ENCODE data around the gene ODF2L. TPM values are rescaled to one million over a fixed set of nuclear protein-coding genes. Genes with fewer than 3 reads are reported as not detected.

The ODF2L gene
- total and polyA plus RNA-seq, 9 of the 15 experiments (the other 6 are each of a cell fraction or from before 2014, with no cell fraction given) = 2.2 to 6.0 (median 4.7) TPM

DNA sequence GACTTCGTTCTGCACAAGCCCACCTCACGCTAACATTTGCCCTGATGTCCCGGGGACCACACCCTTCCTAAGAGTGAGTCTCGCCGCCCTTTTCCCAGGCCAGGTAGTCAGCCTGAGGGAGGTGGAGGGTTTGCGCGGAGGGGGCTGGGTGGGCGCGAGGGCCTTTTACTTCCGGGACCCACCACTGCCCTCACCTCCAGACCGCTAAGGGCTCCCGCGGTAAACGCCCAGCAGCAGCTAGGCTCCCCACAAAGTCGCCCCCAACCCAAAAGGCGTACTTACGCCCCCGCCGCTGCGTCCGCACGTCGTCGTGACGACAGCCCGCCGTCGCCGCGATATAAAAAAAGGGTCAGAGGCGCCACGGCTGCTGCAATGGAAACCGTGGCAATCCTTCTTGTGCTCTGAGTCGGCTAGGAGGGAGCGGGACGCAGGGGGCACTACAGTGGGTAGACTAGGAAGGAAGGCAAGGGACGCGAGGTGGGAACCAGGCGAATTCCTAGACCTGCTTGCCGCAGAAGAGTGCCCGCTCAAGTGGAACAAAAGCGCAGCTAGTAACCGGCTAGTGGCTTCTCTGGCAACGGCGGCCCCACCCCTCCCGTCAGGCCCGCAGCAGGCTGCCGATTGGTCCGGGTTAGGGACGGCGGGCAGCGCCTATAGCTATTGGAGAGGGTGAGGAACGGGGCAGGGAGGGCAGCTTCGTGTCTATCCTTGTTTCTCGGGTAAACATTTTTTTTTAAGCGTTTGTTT, at the start of gene ODF2L (continued):
- TF ChIP-seq, protein P1, sequence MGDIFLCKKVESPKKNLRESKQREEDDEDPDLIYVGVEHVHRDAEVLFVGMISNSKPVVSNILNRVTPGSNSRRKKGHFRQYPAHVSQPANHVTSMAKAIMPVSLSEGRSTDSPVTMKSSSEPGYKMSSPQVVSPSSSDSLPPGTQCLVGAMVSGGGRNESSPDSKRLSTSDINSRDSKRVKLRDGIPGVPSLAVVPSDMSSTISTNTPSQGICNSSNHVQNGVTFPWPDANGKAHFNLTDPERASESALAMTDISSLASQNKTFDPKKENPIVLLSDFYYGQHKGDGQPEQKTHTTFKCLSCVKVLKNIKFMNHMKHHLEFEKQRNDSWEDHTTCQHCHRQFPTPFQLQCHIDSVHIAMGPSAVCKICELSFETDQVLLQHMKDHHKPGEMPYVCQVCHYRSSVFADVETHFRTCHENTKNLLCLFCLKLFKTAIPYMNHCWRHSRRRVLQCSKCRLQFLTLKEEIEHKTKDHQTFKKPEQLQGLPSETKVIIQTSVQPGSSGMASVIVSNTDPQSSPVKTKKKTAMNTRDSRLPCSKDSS (IDR thresholded peaks at IDR 0.05; ENCODE audit: low read depth, partially characterized antibody) = no peak
- TF ChIP-seq, protein P2, sequence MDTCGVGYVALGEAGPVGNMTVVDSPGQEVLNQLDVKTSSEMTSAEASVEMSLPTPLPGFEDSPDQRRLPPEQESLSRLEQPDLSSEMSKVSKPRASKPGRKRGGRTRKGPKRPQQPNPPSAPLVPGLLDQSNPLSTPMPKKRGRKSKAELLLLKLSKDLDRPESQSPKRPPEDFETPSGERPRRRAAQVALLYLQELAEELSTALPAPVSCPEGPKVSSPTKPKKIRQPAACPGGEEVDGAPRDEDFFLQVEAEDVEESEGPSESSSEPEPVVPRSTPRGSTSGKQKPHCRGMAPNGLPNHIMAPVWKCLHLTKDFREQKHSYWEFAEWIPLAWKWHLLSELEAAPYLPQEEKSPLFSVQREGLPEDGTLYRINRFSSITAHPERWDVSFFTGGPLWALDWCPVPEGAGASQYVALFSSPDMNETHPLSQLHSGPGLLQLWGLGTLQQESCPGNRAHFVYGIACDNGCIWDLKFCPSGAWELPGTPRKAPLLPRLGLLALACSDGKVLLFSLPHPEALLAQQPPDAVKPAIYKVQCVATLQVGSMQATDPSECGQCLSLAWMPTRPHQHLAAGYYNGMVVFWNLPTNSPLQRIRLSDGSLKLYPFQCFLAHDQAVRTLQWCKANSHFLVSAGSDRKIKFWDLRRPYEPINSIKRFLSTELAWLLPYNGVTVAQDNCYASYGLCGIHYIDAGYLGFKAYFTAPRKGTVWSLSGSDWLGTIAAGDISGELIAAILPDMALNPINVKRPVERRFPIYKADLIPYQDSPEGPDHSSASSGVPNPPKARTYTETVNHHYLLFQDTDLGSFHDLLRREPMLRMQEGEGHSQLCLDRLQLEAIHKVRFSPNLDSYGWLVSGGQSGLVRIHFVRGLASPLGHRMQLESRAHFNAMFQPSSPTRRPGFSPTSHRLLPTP (IDR thresholded peaks at IDR 0.05; ENCODE audit: borderline replicate concordance, extremely low read depth, insufficient read length) = no peak
- TF ChIP-seq POLR2H (tag; IDR thresholded peaks at IDR 0.05; ENCODE audit: low read depth) (no peak), MTA2 (IDR thresholded peaks at IDR 0.05; ENCODE audit: low read depth) (no peak), ZNF644 (tag; IDR thresholded peaks at IDR 0.05; ENCODE audit: low read depth) (no peak), U2AF1 (optimal IDR thresholded peaks at IDR 0.05; ENCODE audit: low read depth, low read length) (no peak), SMARCA4 (IDR thresholded peaks at IDR 0.05) (no peak), ZBTB17 (CRISPR knock-in tag; IDR thresholded peaks at IDR 0.05) (0 out of 2 replicates have a peak, but pooled peaks have one; percentile 33), HMG20A (CRISPR knock-in tag; conservative IDR thresholded peaks at IDR 0.05) (no peak), MECOM (CRISPR knock-in tag; IDR thresholded peaks at IDR 0.05) (no peak), TGIF2 (CRISPR knock-in tag; IDR thresholded peaks at IDR 0.05) (no peak), EGR1 (conservative IDR thresholded peaks at IDR 0.05) (peak; percentile 87), ZNF41 (CRISPR knock-in tag; conservative IDR thresholded peaks at IDR 0.05) (no peak), GATA2 (CRISPR knock-in tag; IDR thresholded peaks at IDR 0.05) (no peak), ARID2 (IDR thresholded peaks at IDR 0.05) (no peak), KLF16 (IDR thresholded peaks at IDR 0.05) (no peak), GABPA (tag; conservative IDR thresholded peaks at IDR 0.05; ENCODE audit: low read depth) (0 out of 2 replicates have a peak, but pooled peaks have one; percentile 3), NFIX (CRISPR knock-in tag; IDR thresholded peaks at IDR 0.05; ENCODE audit: low read depth) (no peak), CREB1 (IDR thresholded peaks at IDR 0.05) (peak; percentile 77), CREB1 (CRISPR knock-in tag; IDR thresholded peaks at IDR 0.05) (no peak; the same call in 1 of the 2 replicates), RBM39 (optimal IDR thresholded peaks at IDR 0.05; ENCODE audit: low read depth, low read length) (no peak), E2F3 (CRISPR knock-in tag; IDR thresholded peaks at IDR 0.05) (no peak)
- TF ChIP-seq, protein P3, sequence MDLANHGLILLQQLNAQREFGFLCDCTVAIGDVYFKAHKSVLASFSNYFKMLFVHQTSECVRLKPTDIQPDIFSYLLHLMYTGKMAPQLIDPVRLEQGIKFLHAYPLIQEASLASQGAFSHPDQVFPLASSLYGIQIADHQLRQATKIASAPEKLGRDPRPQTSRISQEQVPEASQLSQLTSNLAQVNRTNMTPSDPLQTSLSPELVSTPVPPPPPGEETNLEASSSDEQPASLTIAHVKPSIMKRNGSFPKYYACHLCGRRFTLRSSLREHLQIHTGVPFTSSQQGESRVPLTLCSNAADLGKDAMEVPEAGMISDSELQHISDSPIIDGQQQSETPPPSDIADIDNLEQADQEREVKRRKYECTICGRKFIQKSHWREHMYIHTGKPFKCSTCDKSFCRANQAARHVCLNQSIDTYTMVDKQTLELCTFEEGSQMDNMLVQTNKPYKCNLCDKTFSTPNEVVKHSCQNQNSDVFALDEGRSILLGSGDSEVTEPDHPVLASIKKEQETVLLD (IDR thresholded peaks at IDR 0.05) = peak; percentile 80
- TF ChIP-seq, protein P4, sequence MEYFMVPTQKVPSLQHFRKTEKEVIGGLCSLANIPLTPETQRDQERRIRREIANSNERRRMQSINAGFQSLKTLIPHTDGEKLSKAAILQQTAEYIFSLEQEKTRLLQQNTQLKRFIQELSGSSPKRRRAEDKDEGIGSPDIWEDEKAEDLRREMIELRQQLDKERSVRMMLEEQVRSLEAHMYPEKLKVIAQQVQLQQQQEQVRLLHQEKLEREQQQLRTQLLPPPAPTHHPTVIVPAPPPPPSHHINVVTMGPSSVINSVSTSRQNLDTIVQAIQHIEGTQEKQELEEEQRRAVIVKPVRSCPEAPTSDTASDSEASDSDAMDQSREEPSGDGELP (CRISPR knock-in tag; IDR thresholded peaks at IDR 0.05; ENCODE audit: borderline replicate concordance) = peak; percentile 36; the same call in 1 of the 2 replicates
